Gastrocnemius medialis (tissue), 4 donors: ENCODE measurements around the gene FJX1. TPM values are rescaled to one million over a fixed set of nuclear protein-coding genes. Genes with fewer than 3 reads are reported as not detected.

Source experiments
- ATAC-seq, 2 donors: fragments of 150-250 bp; one replicate each; pipeline ENCODE4 v1.9.1; 2016
- DNase-seq, 2 donors: peaks; one replicate each; pipeline ENCODE4 v3.0.0-alpha.2; 2019
- H3K27ac ChIP-seq, 4 donors: fragments of 200-600 bp; sonication (generic); 1 replicate in 1 of 4; 2 replicates in 3 of 4; pipeline ENCODE4 v1.5.1; 2016 to 2018; ENCODE audit warnings: mild to moderate bottlenecking in 2 of 4, moderate library complexity in 1 of 4
- H3K27me3 ChIP-seq, 3 donors: fragments of 200-600 bp; sonication (generic) in 2 of 3; 1 replicate in 1 of 3; 2 replicates in 2 of 3; pipeline versions ENCODE4 v1.5.1 to v1.6.0; 2016 to 2019; ENCODE audit warnings: mild to moderate bottlenecking in 1 of 3, moderate library complexity in 1 of 3
- H3K36me3 ChIP-seq, 2 donors: fragments of 200-600 bp; sonication (generic) in 1 of 2; one replicate each; pipeline ENCODE4 v1.5.1; 2017 to 2018
- H3K4me1 ChIP-seq, 2 donors: fragments of 200-600 bp; sonication (generic) in 1 of 2; one replicate each; pipeline ENCODE4 v1.5.1; 2016 to 2017; ENCODE audit warnings: mild to moderate bottlenecking in 2 of 2
- H3K4me3 ChIP-seq, 4 donors: fragments of 200-600 bp; sonication (generic) in 3 of 4; 1 replicate in 1 of 4; 2 replicates in 3 of 4; pipeline ENCODE4 v1.5.1; 2016 to 2019; ENCODE audit warnings: mild to moderate bottlenecking in 2 of 4
- H3K9me3 ChIP-seq, 3 donors: fragments of 200-600 bp; sonication (generic) in 2 of 3; 1 replicate in 1 of 3; 2 replicates in 2 of 3; pipeline ENCODE4 v1.5.1; 2016 to 2019
- CTCF ChIP-seq, 5 experiments: fragments of 450-650 bp in 3 of 5; fragments of 200-600 bp in 2 of 5; sonication (generic) in 2 of 5; IDR thresholded peaks in 4 of 5; conservative IDR thresholded peaks in 1 of 5; 1 replicate in 4 of 5; 2 replicates in 1 of 5; pipeline ENCODE4 v1.5.1; 2016 to 2019; ENCODE audit warnings: antibody characterized with exemption in 5 of 5, mild to moderate bottlenecking in 3 of 5, moderate library complexity in 3 of 5
- POLR2A ChIP-seq, 2 donors: fragments of 450-650 bp; IDR thresholded peaks; one replicate each; pipeline ENCODE4 v1.6.1; 2017; ENCODE audit warnings: antibody characterized with exemption in 2 of 2, mild to moderate bottlenecking in 2 of 2, moderate library complexity in 2 of 2
- in situ Hi-C, 4 donors: fragments of 200-750 bp; cut with MboI; loops; one replicate each; pipeline versions ENCODE4 v1.15.0 to v1.8.0; 2017; ENCODE audit warnings: low sequenced_read_pairs in 4 of 4
- intact Hi-C: fragments of 100-400 bp; cut with DNase I; formaldehyde crosslinking; loops from one replicate; pipeline ENCODE4 v1.15.1; 2023; ENCODE audit warnings: low total_unique reads
- total RNA-seq, 4 donors: library from RNA; depleted of rRNA; stranded (reverse); fragments of >200 nt; gene quantifications; one replicate each; pipeline versions ENCODE4 v1.1.0 to v1.2.3, GENCODE V29; 2016

The FJX1 gene
- total RNA-seq, 4 donors from 2014 or later = 1.5 to 10.8 (median 2.0) TPM

GRCh38 chr11:35661534-35661933 lies 43.3 kb downstream of the FJX1 start:
- H3K27ac ChIP-seq = peak overlapping the region; percentile 91 to 97 (median 94)

GRCh38 chr11:35662061-35662648 lies 43.9 kb downstream of the FJX1 start:
- peak in 1 of 2 donors; percentile 81 for TF ChIP-seq POLR2A (IDR thresholded peaks at IDR 0.05)
- TF ChIP-seq CTCF (IDR thresholded peaks at IDR 0.05 in 4 of 5, conservative IDR thresholded peaks at IDR 0.05 in 1 of 5) = no peak
- Histone ChIP-seq H3K9me3 (no peaks in the 10 kb centered on the region), H3K27ac (peak overlapping the region; percentile 91 to 97 (median 94)), H3K4me3 (peak overlapping the region; percentile 82 to 91 (median 88)), H3K27me3 (no peaks in the 10 kb centered on the region), H3K4me1 (peaks cover 22 to 29% of the 10 kb centered on the region in 2 donors), H3K36me3 (no peaks in the 10 kb centered on the region)
- ATAC-seq (peak; percentile 69 to 71), DNase-seq (no peak)
- in situ Hi-C loops = no loop called here
- intact Hi-C loops = loop anchor here (1.0 to 5.0 kb wide), 5 partner anchors 15 to 627 kb away; partner anchors contain the start of genes COMMD9 and LDLRAD3

More at GRCh38 chr11:35661534-35661933, 43.3 kb downstream of the FJX1 start:
- intact Hi-C loops = loop anchor here (5.0 kb wide), 2 partner anchors 281 to 411 kb away; partner anchors contain the start of gene LDLRAD3
- peak overlapping the region; percentile 82 to 91 (median 88) for H3K4me3 ChIP-seq
- no peaks in the 10 kb centered on the region for H3K9me3 ChIP-seq
- ATAC-seq (no peak), DNase-seq (no peak)
- in situ Hi-C loops = no loop called here
- H3K36me3 ChIP-seq = no peaks in the 10 kb centered on the region
- H3K4me1 ChIP-seq = peaks cover 22 to 29% of the 10 kb centered on the region in 2 donors
- peaks cover 0 to 2% (median 2%) of the 10 kb centered on the region in 3 donors for H3K27me3 ChIP-seq
- TF ChIP-seq POLR2A (IDR thresholded peaks at IDR 0.05) (no peak), CTCF (IDR thresholded peaks at IDR 0.05 in 4 of 5, conservative IDR thresholded peaks at IDR 0.05 in 1 of 5) (no peak)

GRCh38 chr11:35662649-35663407 lies 44.6 kb downstream of the FJX1 start, which contains the start of gene TRIM44:
Gene TRIM44, plus strand, starts transcription at chr11:35662775. Its CDS starts 337 bp downstream, at chr11:35663112.
- ATAC-seq = peak; percentile 95 to 97
- in situ Hi-C loops (no loop called here), intact Hi-C loops (loop anchor here (1.0 to 5.0 kb wide), 5 partner anchors 14 to 626 kb away; partner anchors contain the start of genes COMMD9 and LDLRAD3)

GRCh38 chr11:35663408-35663702 lies 45.1 kb downstream of the FJX1 start:
- H3K27me3 ChIP-seq = no peaks in the 10 kb centered on the region
- DNase-seq (no peak), ATAC-seq (no peak)
- peak overlapping the region; percentile 82 to 91 (median 88) for H3K4me3 ChIP-seq
- in situ Hi-C loops = no loop called here
- peaks cover 22 to 29% of the 10 kb centered on the region in 2 donors for H3K4me1 ChIP-seq
- intact Hi-C loops = loop anchor here (2.0 to 5.0 kb wide), 4 partner anchors 13 to 625 kb away; partner anchors contain the start of genes COMMD9 and LDLRAD3
- H3K9me3 ChIP-seq = no peaks in the 10 kb centered on the region
- H3K36me3 ChIP-seq = no peaks in the 10 kb centered on the region
- peak overlapping the region; percentile 91 to 97 (median 94) for H3K27ac ChIP-seq
- TF ChIP-seq CTCF (IDR thresholded peaks at IDR 0.05 in 4 of 5, conservative IDR thresholded peaks at IDR 0.05 in 1 of 5) = no peak
- TF ChIP-seq POLR2A (IDR thresholded peaks at IDR 0.05) = no peak

More at GRCh38 chr11:35662649-35663407, 44.6 kb downstream of the FJX1 start, which contains the start of gene TRIM44:
- H3K27me3 ChIP-seq = no peaks in the 10 kb centered on the region
- H3K4me1 ChIP-seq = peaks cover 22 to 29% of the 10 kb centered on the region in 2 donors
- H3K27ac ChIP-seq = peak within 1 kb of the TSS; percentile 91 to 97 (median 94)
- TF ChIP-seq POLR2A (IDR thresholded peaks at IDR 0.05) (peak; percentile 70 to 75), CTCF (IDR thresholded peaks at IDR 0.05 in 4 of 5, conservative IDR thresholded peaks at IDR 0.05 in 1 of 5) (no peak)
- H3K9me3 ChIP-seq = no peaks in the 10 kb centered on the region
- peak; percentile 73 to 84 for DNase-seq
- H3K36me3 ChIP-seq = no peaks in the 10 kb centered on the region
- H3K4me3 ChIP-seq = peak within 1 kb of the TSS; percentile 82 to 91 (median 88)
